IMR-90 (cell line): ENCODE results near the gene SOCS3. TPM values are rescaled to one million over a fixed set of nuclear protein-coding genes. Genes with fewer than 3 reads are reported as not detected.

ENCODE experiments used
- ATAC-seq: fragments of 200-7000 bp; cut with Tn5 transposase; 2 replicates; pipeline ENCODE4 v1.9.1; 2020; ENCODE audit warnings: low read depth, mild to moderate bottlenecking, moderate library complexity
- BruUV-seq: library from RNA; stranded (reverse); fragments of 400-500 nt; replicated peaks from 2 replicates; lab custom pipeline; 2021; lab: Mats Ljungman, UMichigan
- CTCF ChIA-PET: fragments of 300-600 bp; formaldehyde crosslinking; extraction: SDS; loops from one replicate; lab custom pipeline; 2021; ENCODE audit warnings: antibody characterized with exemption; lab: Yijun Ruan, JAX
- POLR2A ChIA-PET: fragments of 300-600 bp; sonication (Branson Sonifier 250); formaldehyde crosslinking; loops from one replicate; lab custom pipeline; 2022; ENCODE audit warnings: antibody characterized with exemption; ENCODE audit not compliant: unreplicated experiment; lab: Charles Lee
- DNase-seq: peaks from one replicate; pipeline ENCODE4 v3.0.0; 2013
- H2AFZ ChIP-seq: replicated peaks from 2 replicates; pipeline ENCODE3; 2013; ENCODE audit warnings: low read length, mild to moderate bottlenecking; ENCODE audit not compliant: poor library complexity
- H2AK5ac ChIP-seq: 2 replicates; pipeline ENCODE4 v1.6.1; 2013; ENCODE audit warnings: low read depth, low read length, inconsistent platforms
- H2AK9ac ChIP-seq: replicated peaks from 2 replicates; pipeline ENCODE3; 2013; ENCODE audit warnings: mild to moderate bottlenecking, low read depth, low read length, moderate library complexity; ENCODE audit not compliant: poor library complexity
- H2BK120ac ChIP-seq: 2 replicates; pipeline ENCODE4 v1.6.1; 2013; ENCODE audit warnings: low read depth, low read length, inconsistent platforms
- H2BK15ac ChIP-seq: 3 replicates; pipeline ENCODE4 v1.6.1; 2013; ENCODE audit warnings: low read depth, low read length, inconsistent platforms
- H2BK20ac ChIP-seq: 2 replicates; pipeline ENCODE4 v1.6.1; 2013; ENCODE audit warnings: low read depth, mild to moderate bottlenecking, inconsistent platforms, low read length, moderate library complexity
- H2BK5ac ChIP-seq: 2 replicates; pipeline ENCODE4 v1.6.1; 2013; ENCODE audit warnings: mild to moderate bottlenecking, low read depth, low read length, inconsistent platforms; ENCODE audit not compliant: poor library complexity, severe bottlenecking
- H3K14ac ChIP-seq: replicated peaks from 2 replicates; pipeline ENCODE4 v1.6.1; 2013; ENCODE audit warnings: low read depth, low read length, inconsistent platforms
- H3K18ac ChIP-seq: 2 replicates; pipeline ENCODE4 v1.6.1; 2013; ENCODE audit warnings: low read depth, low read length, control low read depth
- H3K23ac ChIP-seq: 2 replicates; pipeline ENCODE4 v1.6.1; 2013; ENCODE audit warnings: low read depth, low read length, inconsistent platforms
- H3K27ac ChIP-seq: 2 replicates; pipeline ENCODE4 v1.5.1; 2013; ENCODE audit warnings: mild to moderate bottlenecking, control low read depth, low read length; ENCODE audit not compliant: insufficient read depth
- H3K27me3 ChIP-seq: 2 replicates; pipeline ENCODE4 v1.6.1; 2013; ENCODE audit warnings: low read length; ENCODE audit not compliant: control insufficient read depth, insufficient read depth
- H3K36me3 ChIP-seq: 2 replicates; pipeline ENCODE4 v1.6.1; 2013; ENCODE audit warnings: low read length, mixed read lengths; ENCODE audit not compliant: control insufficient read depth, insufficient read depth
- H3K4ac ChIP-seq: 2 replicates; pipeline ENCODE4 v1.6.1; 2013; ENCODE audit warnings: low read depth, low read length, inconsistent platforms
- H3K4me1 ChIP-seq: 2 replicates; pipeline ENCODE4 v1.6.1; 2013; ENCODE audit warnings: low read length, mixed read lengths; ENCODE audit not compliant: control insufficient read depth, insufficient read depth
- H3K4me2 ChIP-seq: 2 replicates; pipeline ENCODE4 v1.6.1; 2013; ENCODE audit warnings: low read depth, mild to moderate bottlenecking, control low read depth, low read length, moderate library complexity
- H3K4me3 ChIP-seq: 2 replicates; pipeline ENCODE4 v1.5.1; 2013; ENCODE audit warnings: low read depth, mild to moderate bottlenecking, control low read depth, low read length, moderate library complexity; ENCODE audit not compliant: insufficient read depth
- H3K56ac ChIP-seq: 2 replicates; pipeline ENCODE4 v1.6.1; 2013; ENCODE audit warnings: low read length, inconsistent platforms; ENCODE audit not compliant: insufficient read depth; ENCODE audit errors: extremely low read depth
- H3K79me1 ChIP-seq, 2 experiments: 2 replicates each; pipeline ENCODE4 v1.6.1; 2013; ENCODE audit warnings: low read length in 2 of 2, inconsistent platforms in 1 of 2, low read depth in 1 of 2
- H3K9ac ChIP-seq: 2 replicates; pipeline ENCODE4 v1.6.1; 2013; ENCODE audit warnings: low read depth, low read length, control low read depth
- H3K9me1 ChIP-seq: 2 replicates; pipeline ENCODE4 v1.6.1; 2013; ENCODE audit warnings: low read length, inconsistent platforms; ENCODE audit not compliant: insufficient read depth
- H3K9me3 ChIP-seq: 2 replicates; pipeline ENCODE4 v1.6.1; 2013; ENCODE audit warnings: low read length; ENCODE audit not compliant: control insufficient read depth, insufficient read depth
- H4K20me1 ChIP-seq: 2 replicates; pipeline ENCODE4 v1.6.1; 2013; ENCODE audit warnings: low read length, inconsistent platforms; ENCODE audit not compliant: insufficient read depth
- H4K5ac ChIP-seq: 2 replicates; pipeline ENCODE4 v1.6.1; 2013; ENCODE audit warnings: mild to moderate bottlenecking, low read depth, low read length, control low read depth
- H4K8ac ChIP-seq, 2 experiments: 2 replicates each; pipeline ENCODE4 v1.6.1; 2013; ENCODE audit warnings: low read depth in 2 of 2, low read length in 2 of 2, control low read depth in 1 of 2, inconsistent platforms in 1 of 2
- H4K91ac ChIP-seq: 2 replicates; pipeline ENCODE4 v1.6.1; 2013; ENCODE audit warnings: low read depth, low read length, inconsistent platforms; ENCODE audit not compliant: insufficient read depth
- BHLHE40 ChIP-seq: fragments of 150-350 bp; IDR thresholded peaks from 2 replicates; pipeline ENCODE4 v1.6.1; 2016; ENCODE audit warnings: mild to moderate bottlenecking, low read depth, low read length
- CEBPB ChIP-seq: IDR thresholded peaks from 2 replicates; pipeline ENCODE4 v1.6.1; 2012; ENCODE audit warnings: low read depth, low read length, improper control_type of control experiment
- CHD1 ChIP-seq: IDR thresholded peaks from 2 replicates; pipeline ENCODE4 v1.6.1; 2012; ENCODE audit warnings: low read depth, low read length, improper control_type of control experiment
- CTCF ChIP-seq: conservative IDR thresholded peaks from 2 replicates; pipeline ENCODE4 v1.5.1; 2012; ENCODE audit warnings: mild to moderate bottlenecking, low read depth, low read length, improper control_type of control experiment
- MAZ ChIP-seq: IDR thresholded peaks from 2 replicates; pipeline ENCODE4 v1.6.1; 2012; ENCODE audit warnings: low read depth, mild to moderate bottlenecking, low read length, improper control_type of control experiment, moderate library complexity, borderline replicate concordance
- MXI1 ChIP-seq: IDR thresholded peaks from 2 replicates; pipeline ENCODE4 v1.6.1; 2012; ENCODE audit warnings: low read depth, mild to moderate bottlenecking, low read length, moderate library complexity, borderline replicate concordance
- NFE2L2 ChIP-seq: fragments of 150-350 bp; IDR thresholded peaks from 2 replicates; pipeline ENCODE4 v1.6.1; 2016; ENCODE audit warnings: low read depth, mild to moderate bottlenecking, low read length
- POLR2A ChIP-seq: IDR thresholded peaks from 2 replicates; pipeline ENCODE4 v1.6.1; 2012; ENCODE audit warnings: mild to moderate bottlenecking, low read depth, low read length
- RCOR1 ChIP-seq: IDR thresholded peaks from 2 replicates; pipeline ENCODE4 v1.6.1; 2012; ENCODE audit warnings: mild to moderate bottlenecking, low read length, improper control_type of control experiment; ENCODE audit not compliant: insufficient replicate concordance
- RFX5 ChIP-seq: IDR thresholded peaks from 2 replicates; pipeline ENCODE4 v1.8.0; 2012; ENCODE audit warnings: low read depth, mild to moderate bottlenecking, low read length, moderate library complexity
- SMC3 ChIP-seq: fragments of 150-350 bp; IDR thresholded peaks from 2 replicates; pipeline ENCODE4 v1.6.1; 2016; ENCODE audit warnings: low read depth, mild to moderate bottlenecking, antibody characterized with exemption, low read length, moderate library complexity
- USF2 ChIP-seq: fragments of 150-350 bp; IDR thresholded peaks from 2 replicates; pipeline ENCODE4 v1.6.1; 2017; ENCODE audit warnings: mild to moderate bottlenecking, antibody characterized with exemption, low read length, low read depth
- WGBS, 2 experiments: methylation state at CpG; one replicate each; pipeline versions ENCODE4 v1.1.5 to v1.1.7; 2013; ENCODE audit warnings: missing lambda C conversion rate in 2 of 2; ENCODE audit not compliant: insufficient read length in 1 of 2; ENCODE audit errors: extremely low coverage in 2 of 2; 5-methylcytosine and 5-hydroxymethylcytosine counted together
- dilution Hi-C: fragments of 300-500 bp; cut with HindIII; formaldehyde crosslinking; loops from one replicate; pipeline ENCODE4 v1.14.3; 2018; ENCODE audit warnings: low sequenced_read_pairs; ENCODE audit not compliant: unreplicated experiment
- in situ Hi-C: fragments of 300-500 bp; cut with MboI; formaldehyde crosslinking; loops from 3 replicates; pipeline ENCODE4 v1.14.3; 2019; ENCODE audit warnings: low sequenced_read_pairs, inconsistent platforms, mixed read lengths
- intact Hi-C: fragments of 100-400 bp; cut with micrococcal nuclease; formaldehyde crosslinking; loops from 2 replicates; pipeline ENCODE4 v1.10.0; 2022
- polyA plus RNA-seq, 3 experiments: library from polyadenylated mRNA; depleted of rRNA; stranded (reverse); fragments of >200 nt; gene quantifications; 2 replicates each; pipeline ENCODE4 v1.2.3, GENCODE V29; 2012; ENCODE audit warnings: low replicate concordance in 1 of 3
- total RNA-seq: library from RNA; depleted of rRNA; stranded (reverse); fragments of >200 nt; gene quantifications from 2 replicates; pipeline ENCODE4 v1.2.3, GENCODE V29; 2012

Gene SOCS3
- total and polyA plus RNA-seq, 2 of the 4 experiments (the other 2 are of a cell fraction) = 19.2 to 19.9 TPM

- TF ChIP-seq CEBPB = no peak
- TF ChIP-seq POLR2A = peak; percentile 99
- TF ChIP-seq BHLHE40 = no peak
- TF ChIP-seq MXI1 = no peak; the same call in 1 of the 2 replicates
- no peak for TF ChIP-seq RFX5
Measured at GRCh38 chr17:78359997-78360370, at the start of gene SOCS3 (continued).

- Histone ChIP-seq H3K18ac (no peak overlapping the region), H3K56ac (no peak overlapping the region), H2AK9ac (no peak overlapping the region), H3K79me1 (peaks cover 61 to 93% of the 10 kb centered on the region in 2 experiments), H4K91ac (no peak overlapping the region), H4K8ac (no peak overlapping the region), H3K36me3 (peaks cover 57% of the 10 kb centered on the region), H2BK20ac (no peak overlapping the region), H2BK15ac (no peak overlapping the region), H4K20me1 (peaks cover 66% of the 10 kb centered on the region), H2BK120ac (no peak overlapping the region), H3K9me1 (peaks cover 35% of the 10 kb centered on the region), H3K23ac (no peak overlapping the region), H4K5ac (no peak overlapping the region), H2AFZ (no peak overlapping the region), H3K27ac (no peak overlapping the region), H3K9me3 (no peaks in the 10 kb centered on the region), H3K27me3 (no peaks in the 10 kb centered on the region), H3K4me1 (peaks cover 14% of the 10 kb centered on the region), H2BK5ac (no peak overlapping the region), H3K4me3 (no peak overlapping the region), H2AK5ac (no peak overlapping the region), H3K4me2 (no peak overlapping the region), H3K14ac (no peak overlapping the region), H3K9ac (no peak overlapping the region), H3K4ac (no peak overlapping the region)
- no CpG with 5 or more reads among the region's 12 CpGs for WGBS, 2 experiments
- dilution Hi-C loops (no loop called here), intact Hi-C loops (no loop called here), in situ Hi-C loops (no loop called here)
- TF ChIP-seq CEBPB = no peak
- TF ChIP-seq MAZ = no peak
- TF ChIP-seq CHD1 = no peak
- no peak for TF ChIP-seq RFX5
- TF ChIP-seq NFE2L2 = no peak
- TF ChIP-seq SMC3 = no peak
- TF ChIP-seq CTCF = no peak
- no peak for TF ChIP-seq USF2
- no peak for TF ChIP-seq MXI1
- TF ChIP-seq POLR2A = no peak
- TF ChIP-seq RCOR1 = no peak
- BruUV-seq = no TSS peak
- ChIA-PET POLR2A (no interaction called here), CTCF (no interaction called here)
- ATAC-seq = no peak
- no peak for DNase-seq
Measured at GRCh38 chr17:78409191-78409928, 49.5 kb upstream of the SOCS3 start.
